Keratinocyte (primary cell): ENCODE results near the gene ANXA4. TPM values are rescaled to one million over a fixed set of nuclear protein-coding genes. Genes with fewer than 3 reads are reported as not detected.
"Not testable (repeated sequence)": the region's sequence is repeated elsewhere in the genome, so short reads cannot be mapped to it uniquely, and the experiment has no call there.

Experiments used
- DNase-seq: peaks from one replicate; pipeline ENCODE4 v3.0.0-alpha.2; 2011; ENCODE audit warnings: low read depth, missing footprints, low spot score
- FAIRE-seq: peaks from 2 replicates; lab custom pipeline; 2011; peaks lifted over from hg19 to GRCh38; lab: Jason Lieb, UNC
- H2AFZ ChIP-seq: 2 replicates; pipeline ENCODE4 v1.6.0; 2012; ENCODE audit warnings: low read length, control low read depth, inconsistent platforms; ENCODE audit not compliant: control insufficient read depth
- H3K27ac ChIP-seq: 2 replicates; pipeline ENCODE4 v1.5.1; 2011; ENCODE audit warnings: low read length; ENCODE audit not compliant: control insufficient read depth, insufficient read depth
- H3K27me3 ChIP-seq: 3 replicates; pipeline ENCODE4 v1.6.0; 2011; ENCODE audit warnings: low read length; ENCODE audit not compliant: control insufficient read depth, insufficient read depth; ENCODE audit errors: extremely low read depth
- H3K36me3 ChIP-seq, 2 experiments: 2 replicates in 1 of 2; 3 replicates in 1 of 2; pipeline ENCODE4 v1.5.1; 2011; ENCODE audit warnings: low read length in 2 of 2, mild to moderate bottlenecking in 1 of 2; ENCODE audit not compliant: control insufficient read depth in 2 of 2, insufficient read depth in 2 of 2; ENCODE audit errors: extremely low read depth in 1 of 2
- H3K4me1 ChIP-seq: 3 replicates; pipeline ENCODE4 v1.5.1; 2011; ENCODE audit warnings: low read length; ENCODE audit not compliant: control insufficient read depth, insufficient read depth; ENCODE audit errors: extremely low read depth
- H3K4me2 ChIP-seq: 3 replicates; pipeline ENCODE4 v1.6.0; 2011; ENCODE audit warnings: low read depth, low read length; ENCODE audit not compliant: control insufficient read depth, insufficient read depth; ENCODE audit errors: extremely low read depth
- H3K4me3 ChIP-seq, 3 experiments: fragments of 200-600 bp in 1 of 3; sonication (generic) in 1 of 3; 2 replicates in 2 of 3; 3 replicates in 1 of 3; pipeline ENCODE4 v1.5.1; 2011 to 2016; ENCODE audit warnings: low read length in 3 of 3, mild to moderate bottlenecking in 3 of 3, control low read depth in 2 of 3, inconsistent platforms in 1 of 3, low read depth in 1 of 3, mixed read lengths in 1 of 3, mixed run types in 1 of 3, moderate library complexity in 1 of 3; ENCODE audit not compliant: control insufficient read depth in 2 of 3, insufficient read depth in 2 of 3; ENCODE audit errors: extremely low read depth in 1 of 3
- H3K79me2 ChIP-seq: 2 replicates; pipeline ENCODE4 v1.6.0; 2012; ENCODE audit warnings: low read length; ENCODE audit not compliant: control insufficient read depth, insufficient read depth
- H3K9ac ChIP-seq: 3 replicates; pipeline ENCODE4 v1.6.0; 2011; ENCODE audit warnings: low read length; ENCODE audit not compliant: control insufficient read depth, insufficient read depth; ENCODE audit errors: extremely low read depth
- H3K9me1 ChIP-seq: 3 replicates; pipeline ENCODE4 v1.6.0; 2011; ENCODE audit warnings: low read length; ENCODE audit not compliant: control insufficient read depth, insufficient read depth; ENCODE audit errors: extremely low read depth
- H3K9me3 ChIP-seq: 2 replicates; pipeline ENCODE4 v1.5.1; 2012; ENCODE audit warnings: low read depth, low read length; ENCODE audit not compliant: control insufficient read depth
- H4K20me1 ChIP-seq: 3 replicates; pipeline ENCODE4 v1.6.0; 2011; ENCODE audit warnings: low read length; ENCODE audit not compliant: control insufficient read depth, insufficient read depth; ENCODE audit errors: extremely low read depth
- CTCF ChIP-seq, 3 experiments: IDR thresholded peaks in 1 of 3; conservative IDR thresholded peaks in 1 of 3; optimal IDR thresholded peaks in 1 of 3; 2 replicates in 2 of 3; 3 replicates in 1 of 3; pipeline versions ENCODE3 to v1.5.1; 2011; ENCODE audit warnings: low read length in 3 of 3, mild to moderate bottlenecking in 3 of 3, moderate library complexity in 2 of 3, control low read depth in 1 of 3, inconsistent platforms in 1 of 3; ENCODE audit not compliant: insufficient read depth in 2 of 3; ENCODE audit errors: extremely low read depth in 1 of 3
- EZH2 ChIP-seq: IDR thresholded peaks from one replicate; pipeline ENCODE4 v1.6.1; 2012; ENCODE audit warnings: inconsistent platforms, mild to moderate bottlenecking, low read length, moderate library complexity
- dilution Hi-C: fragments of 300-500 bp; cut with MboI; formaldehyde crosslinking; loops from one replicate; pipeline ENCODE4 v1.7.0; 2020; ENCODE audit warnings: low sequenced_read_pairs; ENCODE audit not compliant: extremely low pct_ligation_motif_present
- polyA plus RNA-seq, 5 experiments: library from polyadenylated mRNA; depleted of rRNA in 3 of 5; stranded (reverse) in 3 of 5; stranded (forward) in 1 of 5; unstranded in 1 of 5; fragments of >200 nt; gene quantifications; 1 replicate in 1 of 5; 2 replicates in 3 of 5; 3 replicates in 1 of 5; pipeline versions ENCODE4 v1.2.1 to v1.2.3, GENCODE V29; 2011 to 2012; ENCODE audit warnings: missing spikeins in 2 of 5, low read depth in 1 of 5, low replicate concordance in 1 of 5

ANXA4 gene
- polyA plus RNA-seq, 1 donor (not counting 4 experiments of a cell fraction or from before 2014, with no cell fraction given): 209 TPM

GRCh38 chr2:69734854-69735544 lies 6.9 kb upstream of the ANXA4 start:
- peaks cover 3% of the 10 kb centered on the region for H3K4me1 ChIP-seq
- dilution Hi-C loops: no loop called here
- H4K20me1 ChIP-seq: no peaks in the 10 kb centered on the region
- no peaks in the 10 kb centered on the region for H3K9me1 ChIP-seq
- H3K9me3 ChIP-seq: no peaks in the 10 kb centered on the region
- DNase-seq (no peak), FAIRE-seq (no peak)
- TF ChIP-seq EZH2 (no peak), CTCF (optimal IDR thresholded peaks at IDR 0.05 in 1 of 3, IDR thresholded peaks at IDR 0.05 in 1 of 3, conservative IDR thresholded peaks at IDR 0.05 in 1 of 3; ENCODE audit: extremely low read depth in 1 of 3, insufficient read depth in 2 of 3, low read length in 3 of 3) (no peak)
- no peaks in the 10 kb centered on the region for H3K79me2 ChIP-seq
- H3K9ac ChIP-seq: no peak overlapping the region
- H2AFZ ChIP-seq: no peak overlapping the region
- H3K27me3 ChIP-seq: no peaks in the 10 kb centered on the region
- H3K27ac ChIP-seq: no peak overlapping the region
- H3K36me3 ChIP-seq: no peaks in the 10 kb centered on the region
- no peak overlapping the region for H3K4me2 ChIP-seq
- H3K4me3 ChIP-seq: no peak overlapping the region

- FAIRE-seq: no peak
- H3K4me1 ChIP-seq: peaks cover 10% of the 10 kb centered on the region
- no peaks in the 10 kb centered on the region for H3K79me2 ChIP-seq
- no peak overlapping the region for H3K4me2 ChIP-seq
- no peaks in the 10 kb centered on the region for H3K9me3 ChIP-seq
- H3K4me3 ChIP-seq: no peak overlapping the region
- dilution Hi-C loops: no loop called here
- H3K9me1 ChIP-seq: no peaks in the 10 kb centered on the region
- H3K9ac ChIP-seq: no peak overlapping the region
- H3K36me3 ChIP-seq: no peaks in the 10 kb centered on the region
- TF ChIP-seq CTCF (optimal IDR thresholded peaks at IDR 0.05 in 1 of 3, IDR thresholded peaks at IDR 0.05 in 1 of 3, conservative IDR thresholded peaks at IDR 0.05 in 1 of 3; ENCODE audit: extremely low read depth in 1 of 3, insufficient read depth in 2 of 3, low read length in 3 of 3) (no peak), EZH2 (no peak)
- no peaks in the 10 kb centered on the region for H3K27me3 ChIP-seq
- DNase-seq: no peak
- no peak overlapping the region for H3K27ac ChIP-seq
- H4K20me1 ChIP-seq: no peaks in the 10 kb centered on the region
- H2AFZ ChIP-seq: no peak overlapping the region
Observed at GRCh38 chr2:69735686-69736085, 6.2 kb upstream of the ANXA4 start.

- H3K9ac ChIP-seq, H3K9me3 ChIP-seq, DNase-seq, H3K9me1 ChIP-seq, H3K27ac ChIP-seq, H2AFZ ChIP-seq, dilution Hi-C loops, H3K36me3 ChIP-seq, H4K20me1 ChIP-seq, H3K4me3 ChIP-seq, H3K27me3 ChIP-seq, H3K4me2 ChIP-seq: not testable (repeated sequence)
- peak; percentile 60 for FAIRE-seq
- peaks cover 19% of the 10 kb centered on the region for H3K4me1 ChIP-seq
- H3K79me2 ChIP-seq: peaks cover 10% of the 10 kb centered on the region
Observed at GRCh38 chr2:69738149-69738548, 3.8 kb upstream of the ANXA4 start.
